ENCODE measurements around the gene STRIP1. TPM values are rescaled to one million over a fixed set of nuclear protein-coding genes. Genes with fewer than 3 reads are reported as not detected.

Gene STRIP1
- total RNA-seq, 1 donor from 2014 or later = 44.5 TPM

DNA sequence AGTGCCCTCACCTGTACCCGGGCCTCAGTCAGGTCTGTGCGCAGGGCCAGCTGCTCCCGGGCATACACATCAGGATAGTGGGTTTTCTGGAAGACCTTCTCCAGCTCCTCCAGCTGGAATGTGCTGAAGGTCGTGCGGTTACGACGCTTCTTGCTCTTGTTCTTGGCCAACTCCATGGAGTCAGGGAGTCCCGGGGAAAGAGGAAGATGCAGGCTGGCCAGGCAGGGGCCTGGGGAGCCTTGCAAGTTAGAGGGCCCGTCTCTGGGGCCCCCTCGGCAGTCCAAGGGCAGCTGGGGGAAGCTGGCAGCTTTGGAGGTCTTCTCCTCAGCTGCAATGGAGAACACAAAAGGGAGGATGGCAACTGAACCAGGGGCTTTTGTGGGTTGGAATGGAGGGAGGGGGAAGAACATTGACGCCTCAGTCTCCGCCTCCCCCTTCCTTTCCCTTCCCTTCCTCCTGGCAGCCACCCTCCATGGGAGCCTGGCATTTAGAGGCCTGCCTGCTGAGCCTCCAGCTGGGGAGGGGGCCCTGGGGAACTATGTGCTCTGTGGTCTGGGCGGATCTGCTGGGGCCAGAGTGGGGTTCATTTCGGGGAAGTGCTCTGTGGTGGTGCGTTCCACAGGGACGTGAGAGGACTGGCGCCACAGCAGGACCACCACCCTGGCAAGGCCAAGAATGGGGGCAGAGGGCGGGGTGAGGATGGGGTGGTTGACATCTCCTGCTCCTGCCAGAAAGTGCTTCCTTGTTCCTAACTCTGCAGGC lies 30.3 kb downstream of the STRIP1 start:
- Histone ChIP-seq H3K4me3 (ENCODE audit: low read depth, low read length) (no peak overlapping the region), H3K27me3 (ENCODE audit: control insufficient read depth, insufficient read depth, low read length) (peaks cover 31% of the 10 kb centered on the region), H3K36me3 (ENCODE audit: control insufficient read depth, insufficient read depth, low read length) (peaks cover 2% of the 10 kb centered on the region)
- FAIRE-seq = no peak
- no peak for DNase-seq (ENCODE audit: low read depth)
- TF ChIP-seq, protein P1, sequence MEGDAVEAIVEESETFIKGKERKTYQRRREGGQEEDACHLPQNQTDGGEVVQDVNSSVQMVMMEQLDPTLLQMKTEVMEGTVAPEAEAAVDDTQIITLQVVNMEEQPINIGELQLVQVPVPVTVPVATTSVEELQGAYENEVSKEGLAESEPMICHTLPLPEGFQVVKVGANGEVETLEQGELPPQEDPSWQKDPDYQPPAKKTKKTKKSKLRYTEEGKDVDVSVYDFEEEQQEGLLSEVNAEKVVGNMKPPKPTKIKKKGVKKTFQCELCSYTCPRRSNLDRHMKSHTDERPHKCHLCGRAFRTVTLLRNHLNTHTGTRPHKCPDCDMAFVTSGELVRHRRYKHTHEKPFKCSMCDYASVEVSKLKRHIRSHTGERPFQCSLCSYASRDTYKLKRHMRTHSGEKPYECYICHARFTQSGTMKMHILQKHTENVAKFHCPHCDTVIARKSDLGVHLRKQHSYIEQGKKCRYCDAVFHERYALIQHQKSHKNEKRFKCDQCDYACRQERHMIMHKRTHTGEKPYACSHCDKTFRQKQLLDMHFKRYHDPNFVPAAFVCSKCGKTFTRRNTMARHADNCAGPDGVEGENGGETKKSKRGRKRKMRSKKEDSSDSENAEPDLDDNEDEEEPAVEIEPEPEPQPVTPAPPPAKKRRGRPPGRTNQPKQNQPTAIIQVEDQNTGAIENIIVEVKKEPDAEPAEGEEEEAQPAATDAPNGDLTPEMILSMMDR (IDR thresholded peaks at IDR 0.05; ENCODE audit: insufficient read depth, low read length, severe bottlenecking) = no peak

DNA sequence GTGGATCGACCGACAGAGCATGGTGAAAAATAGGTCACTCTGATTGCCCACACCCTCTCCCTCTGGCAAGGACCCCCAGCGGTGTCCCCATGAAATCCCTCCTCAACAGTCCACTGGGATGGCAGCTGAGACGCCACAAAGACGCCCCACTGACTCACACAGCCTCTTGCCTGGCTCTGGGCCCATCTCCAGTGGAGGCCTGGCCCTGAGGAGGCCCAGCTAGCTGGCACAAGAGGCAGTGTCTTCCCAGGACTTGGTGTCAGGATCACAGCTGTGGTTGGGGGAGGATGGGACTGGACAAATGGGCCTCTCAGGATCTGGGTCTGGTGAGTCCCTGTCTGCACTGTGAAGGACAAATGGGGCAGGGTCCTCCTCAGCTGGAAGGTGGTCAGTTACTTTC lies 31.4 kb downstream of the STRIP1 start:
- TF ChIP-seq, protein P1 (IDR thresholded peaks at IDR 0.05; ENCODE audit: insufficient read depth, low read length, severe bottlenecking) = no peak
- H3K27me3 ChIP-seq (ENCODE audit: control insufficient read depth, insufficient read depth, low read length) = peaks cover 36% of the 10 kb centered on the region
- FAIRE-seq = no peak

DNA sequence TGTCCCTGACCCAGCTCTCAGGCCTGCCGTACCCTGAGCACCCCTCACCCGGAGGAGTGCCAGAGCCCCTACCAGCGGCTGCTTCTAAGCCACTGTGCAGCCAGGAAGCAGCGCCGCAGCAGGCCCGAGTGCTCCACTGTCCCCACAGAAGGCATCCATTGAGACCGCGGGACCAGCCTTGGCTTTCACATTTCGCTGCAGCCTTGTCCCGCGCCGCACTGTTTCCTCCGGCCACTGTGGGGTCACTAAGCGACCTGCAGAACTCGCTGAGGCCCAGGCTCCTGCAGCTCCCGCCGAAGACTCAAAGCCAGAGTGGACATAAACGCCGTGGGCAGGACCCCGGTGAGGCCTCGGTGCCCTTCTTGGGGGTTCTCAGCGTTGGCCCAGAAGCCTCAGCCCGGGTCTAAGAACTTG lies 33.1 kb downstream of the STRIP1 start:
- DNase-seq (ENCODE audit: low read depth) = no peak
- Histone ChIP-seq H3K36me3 (ENCODE audit: control insufficient read depth, insufficient read depth, low read length) (no peaks in the 10 kb centered on the region), H3K27me3 (ENCODE audit: control insufficient read depth, insufficient read depth, low read length) (peaks cover 42% of the 10 kb centered on the region), H3K4me3 (ENCODE audit: low read depth, low read length) (no peak overlapping the region)
- TF ChIP-seq, protein P1 (IDR thresholded peaks at IDR 0.05; ENCODE audit: insufficient read depth, low read length, severe bottlenecking) = no peak
- FAIRE-seq = no peak

More for the DNA sequence above, 31.4 kb downstream of the STRIP1 start:
- Histone ChIP-seq H3K4me3 (ENCODE audit: low read depth, low read length) (no peak overlapping the region), H3K36me3 (ENCODE audit: control insufficient read depth, insufficient read depth, low read length) (no peaks in the 10 kb centered on the region)
- DNase-seq (ENCODE audit: low read depth) = no peak

DNA sequence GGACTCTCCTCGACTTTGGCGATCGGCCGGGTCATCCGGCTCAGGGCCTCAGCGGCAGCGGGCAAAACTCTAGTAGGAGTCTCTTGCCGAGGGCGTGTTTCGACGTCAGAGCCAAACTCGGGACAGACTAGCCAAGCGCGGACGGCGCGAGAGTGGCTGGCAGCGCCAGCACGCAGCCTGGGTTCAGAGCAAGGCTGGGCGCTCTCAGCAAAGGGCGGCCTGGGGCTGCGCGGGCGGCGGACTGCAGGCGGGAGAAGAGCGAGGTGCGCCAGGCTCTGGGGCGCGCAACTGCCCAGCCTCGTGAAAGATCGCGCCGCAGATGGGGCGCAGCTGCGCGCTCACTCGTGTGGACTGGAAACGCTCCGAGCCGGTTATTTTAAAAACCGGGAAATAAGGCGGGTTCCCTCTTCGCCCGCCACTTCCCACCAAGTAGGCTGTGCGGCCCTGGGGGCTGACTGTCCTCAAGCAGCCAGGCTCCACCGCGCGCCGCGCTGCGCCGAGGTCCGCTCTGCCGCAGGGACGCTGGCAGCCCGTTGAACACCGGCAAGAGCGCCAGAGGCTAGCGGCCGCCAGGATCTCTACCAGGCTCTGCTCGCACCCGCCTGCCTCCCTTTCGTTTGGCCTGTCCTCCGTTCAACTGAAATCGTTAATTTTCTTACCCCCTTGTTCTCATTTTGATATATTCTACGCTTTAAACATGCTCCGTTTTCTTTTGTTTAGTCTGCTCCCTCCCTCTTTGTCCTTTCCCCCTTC lies 33.6 kb downstream of the STRIP1 start:
- Histone ChIP-seq H3K36me3 (ENCODE audit: control insufficient read depth, insufficient read depth, low read length) (no peaks in the 10 kb centered on the region), H3K4me3 (ENCODE audit: low read depth, low read length) (no peak overlapping the region), H3K27me3 (ENCODE audit: control insufficient read depth, insufficient read depth, low read length) (peaks cover 42% of the 10 kb centered on the region)
- no peak for FAIRE-seq
- TF ChIP-seq, protein P1 (IDR thresholded peaks at IDR 0.05; ENCODE audit: insufficient read depth, low read length, severe bottlenecking) = no peak
- DNase-seq (ENCODE audit: low read depth) = no peak

DNA sequence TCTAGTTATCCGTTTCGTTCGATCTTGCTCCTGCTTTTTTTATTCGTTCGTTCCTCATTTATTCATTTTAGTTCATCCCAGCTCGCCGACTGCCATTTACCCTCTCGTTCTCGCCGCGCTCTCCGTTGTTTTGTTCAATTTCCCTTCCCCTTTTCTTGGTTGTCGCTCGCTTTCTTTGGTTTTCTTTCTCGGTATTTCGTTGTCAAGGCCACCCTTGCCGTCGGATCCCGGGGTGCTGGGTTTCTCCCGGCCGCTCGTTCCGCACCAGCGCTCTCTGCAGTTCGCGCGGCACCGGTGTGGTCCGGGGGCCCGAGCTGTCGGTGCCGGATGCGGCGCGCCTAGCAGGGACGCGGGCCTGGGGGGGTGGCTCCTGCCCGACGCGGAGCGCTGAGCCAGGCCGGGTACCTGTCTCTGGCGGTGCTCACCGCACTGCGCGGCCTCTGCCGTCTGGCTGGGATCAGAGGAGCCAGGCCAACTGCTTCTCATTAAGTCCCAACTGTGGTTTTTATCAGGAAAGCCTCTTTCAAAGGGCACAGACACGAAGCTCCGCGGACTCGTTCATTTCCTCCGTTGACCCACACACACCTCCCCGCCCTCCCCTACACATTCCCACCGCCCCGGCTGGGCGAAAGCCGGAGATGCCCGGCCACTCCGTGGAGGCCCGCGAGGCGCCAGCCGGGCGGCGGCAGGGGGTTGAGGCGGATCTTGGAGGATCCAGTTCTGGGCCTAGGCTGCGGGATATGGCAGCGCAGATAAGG lies 34.4 kb downstream of the STRIP1 start:
- H3K27me3 ChIP-seq (ENCODE audit: control insufficient read depth, insufficient read depth, low read length) = peaks cover 42% of the 10 kb centered on the region
- no peaks in the 10 kb centered on the region for H3K36me3 ChIP-seq (ENCODE audit: control insufficient read depth, insufficient read depth, low read length)
- FAIRE-seq = no peak
- no peak overlapping the region for H3K4me3 ChIP-seq (ENCODE audit: low read depth, low read length)
- DNase-seq (ENCODE audit: low read depth) = no peak
- TF ChIP-seq, protein P1 (IDR thresholded peaks at IDR 0.05; ENCODE audit: insufficient read depth, low read length, severe bottlenecking) = no peak

Measured in bronchial epithelial cell (primary cell).